ENCODE measurements around the gene PTBP2. TPM values are rescaled to one million over a fixed set of nuclear protein-coding genes. Genes with fewer than 3 reads are reported as not detected.

Gene PTBP2
- total RNA-seq, 1 experiment from 2014 or later, result 13.2 TPM

DNA sequence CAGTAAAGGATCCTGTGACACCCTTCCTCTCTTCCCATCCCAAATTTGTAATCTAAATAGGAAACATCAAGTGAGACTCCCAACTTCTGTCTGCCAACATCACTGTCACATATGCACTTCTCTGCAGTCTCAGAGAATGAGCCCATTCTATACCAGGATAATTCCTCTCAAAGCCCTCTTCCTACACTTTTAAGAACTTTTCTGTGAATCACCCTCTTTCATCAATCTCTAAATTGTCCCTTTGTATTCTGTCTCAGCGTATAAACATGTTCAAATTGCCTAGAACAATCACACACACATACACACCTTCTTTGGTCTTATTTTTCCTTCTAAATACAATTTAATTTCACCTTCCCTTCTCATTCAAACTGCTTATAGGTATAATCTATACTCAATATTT, 111.8 kb downstream of the PTBP2 start:
- ChIA-PET RAD21 (ENCODE audit: low non-redundant PET in 1 of 2, low total read pairs in 2 of 2, uncharacterized antibody in 2 of 2, unreplicated experiment in 2 of 2) (no interaction called here), CTCF (no interaction called here), POLR2A (no interaction called here)
- no peak overlapping the region for H3K9ac ChIP-seq (ENCODE audit: low read length)
- no peak overlapping the region for H3K4me3 ChIP-seq (replicated peaks in 1 of 2; ENCODE audit: low read depth in 1 of 2, low read length in 2 of 2)
- ATAC-seq, result no peak
- no peak overlapping the region for H2AFZ ChIP-seq (ENCODE audit: low read depth, low read length, poor library complexity, severe bottlenecking)
- no peak for TF ChIP-seq CEBPB (IDR thresholded peaks at IDR 0.05; ENCODE audit: low read depth)
- no peak for TF ChIP-seq TCF7L2 (IDR thresholded peaks at IDR 0.05; ENCODE audit: borderline replicate concordance, extremely low read depth, insufficient read depth, insufficient read length)
- no peak for TF ChIP-seq EZH2 (IDR thresholded peaks at IDR 0.05)
- no peak for TF ChIP-seq ZNF274 (IDR thresholded peaks at IDR 0.05; ENCODE audit: low read depth, low read length)
- no peak for TF ChIP-seq ELF1 (IDR thresholded peaks at IDR 0.05; ENCODE audit: borderline replicate concordance, low read depth)
- H3K9me2 ChIP-seq (ENCODE audit: insufficient read depth), result no peaks in the 10 kb centered on the region
- no peaks in the 10 kb centered on the region for H3K9me3 ChIP-seq (ENCODE audit: control insufficient read depth in 1 of 2, insufficient read depth in 1 of 2, low read depth in 1 of 2, low read length in 2 of 2)
- no peak overlapping the region for H3K27ac ChIP-seq (ENCODE audit: low read depth, low read length)
- H3K36me3 ChIP-seq (ENCODE audit: control insufficient read depth in 1 of 2, insufficient read depth in 2 of 2, low read length in 2 of 2), result no peaks in the 10 kb centered on the region
- no peak overlapping the region for H3K4me2 ChIP-seq (ENCODE audit: low read length)
- no peaks in the 10 kb centered on the region for H3K27me3 ChIP-seq (ENCODE audit: insufficient read depth, low read length)
- no peaks in the 10 kb centered on the region for H3K4me1 ChIP-seq (ENCODE audit: control insufficient read depth in 1 of 2, insufficient read depth in 2 of 2, low read length in 2 of 2)
- no peaks in the 10 kb centered on the region for H3K79me2 ChIP-seq (ENCODE audit: insufficient read depth, low read length)
- intact Hi-C loops (cut with micrococcal nuclease), result no loop called here
- BruUV-seq (replicated peaks), result no TSS peak
- DNase-seq (ENCODE audit: low read depth, low spot score), result no peak
- H4K20me1 ChIP-seq (ENCODE audit: insufficient read depth), result no peaks in the 10 kb centered on the region

DNA sequence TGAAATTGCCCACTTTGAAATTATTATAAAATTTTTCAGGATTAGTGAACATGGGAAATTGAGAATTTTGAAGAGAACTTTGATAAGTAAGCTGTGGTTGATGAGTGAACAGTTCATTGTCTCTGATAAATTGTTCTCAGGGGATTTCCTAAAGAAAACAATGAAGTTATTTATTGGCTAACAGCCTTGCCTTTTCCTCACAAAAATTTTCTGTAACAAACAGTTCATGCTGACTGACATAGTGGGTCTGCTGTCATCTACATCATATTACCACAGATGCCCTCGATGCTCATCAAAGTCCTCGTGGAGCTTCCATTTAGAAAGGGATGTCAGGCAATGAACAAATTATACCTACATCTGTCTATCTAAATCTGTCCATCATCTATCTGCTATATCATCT, 113.4 kb downstream of the PTBP2 start:
- Histone ChIP-seq H3K79me2 (ENCODE audit: insufficient read depth, low read length) (no peaks in the 10 kb centered on the region), H3K9me2 (ENCODE audit: insufficient read depth) (no peaks in the 10 kb centered on the region), H3K9me3 (ENCODE audit: control insufficient read depth in 1 of 2, insufficient read depth in 1 of 2, low read depth in 1 of 2, low read length in 2 of 2) (no peaks in the 10 kb centered on the region), H3K4me2 (ENCODE audit: low read length) (no peak overlapping the region), H4K20me1 (ENCODE audit: insufficient read depth) (no peaks in the 10 kb centered on the region), H3K36me3 (ENCODE audit: control insufficient read depth in 1 of 2, insufficient read depth in 2 of 2, low read length in 2 of 2) (no peaks in the 10 kb centered on the region), H3K9ac (ENCODE audit: low read length) (no peak overlapping the region), H3K4me1 (ENCODE audit: control insufficient read depth in 1 of 2, insufficient read depth in 2 of 2, low read length in 2 of 2) (no peaks in the 10 kb centered on the region), H3K27ac (ENCODE audit: low read depth, low read length) (no peak overlapping the region), H3K4me3 (replicated peaks in 1 of 2; ENCODE audit: low read depth in 1 of 2, low read length in 2 of 2) (no peak overlapping the region), H2AFZ (ENCODE audit: low read depth, low read length, poor library complexity, severe bottlenecking) (no peak overlapping the region), H3K27me3 (ENCODE audit: insufficient read depth, low read length) (no peaks in the 10 kb centered on the region)
- RAD21 ChIA-PET (ENCODE audit: low non-redundant PET in 1 of 2, low total read pairs in 2 of 2, uncharacterized antibody in 2 of 2, unreplicated experiment in 2 of 2), result no interaction called here
- DNase-seq (ENCODE audit: low read depth, low spot score) (no peak), ATAC-seq (no peak)
- BruUV-seq (replicated peaks), result no TSS peak
- CTCF ChIA-PET, result no interaction called here
- POLR2A ChIA-PET, result no interaction called here
- intact Hi-C loops (cut with micrococcal nuclease), result no loop called here
- TF ChIP-seq TCF7L2 (IDR thresholded peaks at IDR 0.05; ENCODE audit: borderline replicate concordance, extremely low read depth, insufficient read depth, insufficient read length), result no peak
- TF ChIP-seq JUND (IDR thresholded peaks at IDR 0.05), result no peak
- TF ChIP-seq REST (IDR thresholded peaks at IDR 0.05; ENCODE audit: low read depth), result no peak
- no peak for TF ChIP-seq POLR2A (IDR thresholded peaks at IDR 0.05; ENCODE audit: borderline replicate concordance, extremely low read depth, insufficient read depth, insufficient read length)
- TF ChIP-seq SP1 (IDR thresholded peaks at IDR 0.05; ENCODE audit: low read depth), result no peak
- no peak for TF ChIP-seq RAD21 (IDR thresholded peaks at IDR 0.05; ENCODE audit: low read depth)
- TF ChIP-seq EGR1 (IDR thresholded peaks at IDR 0.05; ENCODE audit: low read depth), result no peak
- TF ChIP-seq ZNF274 (IDR thresholded peaks at IDR 0.05; ENCODE audit: low read depth, low read length), result no peak
- TF ChIP-seq CEBPB (IDR thresholded peaks at IDR 0.05; ENCODE audit: low read depth), result no peak
- no peak for TF ChIP-seq ELF1 (IDR thresholded peaks at IDR 0.05; ENCODE audit: borderline replicate concordance, low read depth)
- TF ChIP-seq ZFX (IDR thresholded peaks at IDR 0.05), result no peak
- no peak for TF ChIP-seq ZBTB33 (IDR thresholded peaks at IDR 0.05; ENCODE audit: extremely low read depth, insufficient replicate concordance, low read length)
- TF ChIP-seq, protein P1, sequence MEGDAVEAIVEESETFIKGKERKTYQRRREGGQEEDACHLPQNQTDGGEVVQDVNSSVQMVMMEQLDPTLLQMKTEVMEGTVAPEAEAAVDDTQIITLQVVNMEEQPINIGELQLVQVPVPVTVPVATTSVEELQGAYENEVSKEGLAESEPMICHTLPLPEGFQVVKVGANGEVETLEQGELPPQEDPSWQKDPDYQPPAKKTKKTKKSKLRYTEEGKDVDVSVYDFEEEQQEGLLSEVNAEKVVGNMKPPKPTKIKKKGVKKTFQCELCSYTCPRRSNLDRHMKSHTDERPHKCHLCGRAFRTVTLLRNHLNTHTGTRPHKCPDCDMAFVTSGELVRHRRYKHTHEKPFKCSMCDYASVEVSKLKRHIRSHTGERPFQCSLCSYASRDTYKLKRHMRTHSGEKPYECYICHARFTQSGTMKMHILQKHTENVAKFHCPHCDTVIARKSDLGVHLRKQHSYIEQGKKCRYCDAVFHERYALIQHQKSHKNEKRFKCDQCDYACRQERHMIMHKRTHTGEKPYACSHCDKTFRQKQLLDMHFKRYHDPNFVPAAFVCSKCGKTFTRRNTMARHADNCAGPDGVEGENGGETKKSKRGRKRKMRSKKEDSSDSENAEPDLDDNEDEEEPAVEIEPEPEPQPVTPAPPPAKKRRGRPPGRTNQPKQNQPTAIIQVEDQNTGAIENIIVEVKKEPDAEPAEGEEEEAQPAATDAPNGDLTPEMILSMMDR (IDR thresholded peaks at IDR 0.05 in 2 of 3, conservative IDR thresholded peaks at IDR 0.05 in 1 of 3; ENCODE audit: borderline replicate concordance in 1 of 3, insufficient read depth in 1 of 3, low read depth in 2 of 3, low read length in 2 of 3), result no peak

Measured in HCT116 (cell line).